A549 (cell line): ENCODE data around the gene CSTF3. TPM values are rescaled to one million over a fixed set of nuclear protein-coding genes. Genes with fewer than 3 reads are reported as not detected.

Source experiments
- ATAC-seq, 2 experiments: fragments of 200-7000 bp in 1 of 2; fragments of >200 bp in 1 of 2; cut with Nextera tagmentation in 1 of 2; cut with Tn5 transposase in 1 of 2; 3 replicates each; pipeline versions ENCODE4 v1.8.0 to v1.9.1; 2018 to 2020; ENCODE audit warnings: mild to moderate bottlenecking in 1 of 2, moderate library complexity in 1 of 2
- CTCF ChIA-PET: fragments of 300-600 bp; sonication (Branson Sonifier 250); formaldehyde crosslinking; extraction: SDS; loops from one replicate; lab custom pipeline; 2021; ENCODE audit warnings: antibody characterized with exemption, inconsistent platforms; lab: Yijun Ruan, JAX
- POLR2A ChIA-PET: fragments of 350-600 bp; formaldehyde crosslinking; extraction: SDS; loops from one replicate; lab custom pipeline; 2021; ENCODE audit warnings: antibody characterized with exemption, inconsistent platforms; lab: Yijun Ruan, JAX
- DNase-seq, 2 experiments: peaks; one replicate each; pipeline versions ENCODE4 v3.0.0 to v3.0.0-alpha.2; 2011 to 2016; ENCODE audit warnings: low read depth in 1 of 2, low spot score in 1 of 2
- FAIRE-seq: peaks from 2 replicates; lab custom pipeline; 2011; peaks lifted over from hg19 to GRCh38; lab: Jason Lieb, UNC
- H3K27ac ChIP-seq, 2 experiments: fragments of >200 bp; sonication (Bioruptor Twin); formaldehyde crosslinking; 3 replicates each; pipeline ENCODE4 v1.5.1; 2016 to 2017
- H3K4me1 ChIP-seq: fragments of >200 bp; sonication (Bioruptor Twin); formaldehyde crosslinking; 3 replicates; pipeline ENCODE4 v1.6.1; 2016
- H3K4me2 ChIP-seq: fragments of >200 bp; sonication (Bioruptor Twin); formaldehyde crosslinking; 3 replicates; pipeline ENCODE4 v1.6.1; 2016
- H3K4me3 ChIP-seq: fragments of >200 bp; sonication (Bioruptor Twin); formaldehyde crosslinking; 3 replicates; pipeline ENCODE4 v1.5.1; 2016
- H3K9me3 ChIP-seq: fragments of >200 bp; sonication (Bioruptor Twin); formaldehyde crosslinking; 3 replicates; pipeline ENCODE4 v1.6.1; 2016
- CBX2 ChIP-seq: fragments of 200-600 bp; sonication (generic); IDR thresholded peaks from 2 replicates; pipeline ENCODE4 v1.6.1; 2016; ENCODE audit warnings: low read depth, mild to moderate bottlenecking, borderline replicate concordance
- CEBPB ChIP-seq, 2 experiments: fragments of >200 bp in 1 of 2; sonication (Bioruptor Twin) in 1 of 2; formaldehyde crosslinking in 1 of 2; IDR thresholded peaks; 2 replicates each; pipeline ENCODE4 v1.6.1; 2012 to 2016
- CHD4 ChIP-seq: fragments of 200-600 bp; sonication (generic); IDR thresholded peaks from 2 replicates; pipeline ENCODE4 v1.6.1; 2016; ENCODE audit warnings: antibody characterized with exemption, mild to moderate bottlenecking, borderline replicate concordance
- CTCF ChIP-seq: fragments of >200 bp; sonication (Bioruptor Twin); formaldehyde crosslinking; IDR thresholded peaks from 3 replicates; pipeline ENCODE4 v1.5.1; 2016
- E2F6 ChIP-seq: IDR thresholded peaks from 2 replicates; pipeline ENCODE4 v1.6.1; 2012; ENCODE audit warnings: low read depth, borderline replicate concordance
- ESRRA ChIP-seq: fragments of 150-350 bp; IDR thresholded peaks from 2 replicates; pipeline ENCODE4 v1.6.1; 2014; ENCODE audit warnings: mild to moderate bottlenecking, low read length, borderline replicate concordance
- FOSL2 ChIP-seq, 2 experiments: fragments of 450-650 bp in 1 of 2; fragments of >200 bp in 1 of 2; sonication (Bioruptor Twin) in 1 of 2; formaldehyde crosslinking; IDR thresholded peaks; 2 replicates each; pipeline versions ENCODE4 v1.5.0 to v1.6.1; 2016 to 2020; ENCODE audit warnings: mild to moderate bottlenecking in 1 of 2, moderate library complexity in 1 of 2
- HEYL ChIP-seq: fragments of 250-450 bp; sonication (Bioruptor Pico); IDR thresholded peaks from 2 replicates; pipeline ENCODE4 v1.8.0; 2021; ENCODE audit warnings: mild to moderate bottlenecking, moderate library complexity
- KDM1A ChIP-seq: fragments of 200-600 bp; sonication (generic); IDR thresholded peaks from 2 replicates; pipeline ENCODE4 v1.6.1; 2016; ENCODE audit warnings: low read depth, mild to moderate bottlenecking
- MAX ChIP-seq: IDR thresholded peaks from 2 replicates; pipeline ENCODE4 v1.6.1; 2012
- MAZ ChIP-seq: fragments of 150-350 bp; IDR thresholded peaks from 2 replicates; pipeline ENCODE4 v1.6.1; 2014; ENCODE audit warnings: antibody characterized with exemption, low read depth, low read length, borderline replicate concordance
- RARB ChIP-seq: fragments of 250-450 bp; sonication (Bioruptor Pico); IDR thresholded peaks from 2 replicates; pipeline ENCODE4 v1.8.0; 2021; ENCODE audit warnings: mild to moderate bottlenecking, moderate library complexity
- ZNF302 ChIP-seq: fragments of 250-450 bp; sonication (Bioruptor Pico); IDR thresholded peaks from 2 replicates; pipeline ENCODE4 v1.9.0; 2021; ENCODE audit warnings: inconsistent platforms, mild to moderate bottlenecking, moderate library complexity
- WGBS: methylation state at CpG from one replicate; pipeline ENCODE4 v1.1.6; 2017; ENCODE audit errors: missing lambda C conversion rate; 5-methylcytosine and 5-hydroxymethylcytosine counted together
- polyA plus RNA-seq, 4 experiments: library from polyadenylated mRNA; depleted of rRNA in 3 of 4; stranded (reverse); fragments of >200 nt; fragmentation: RNase III in 1 of 4; extraction: RNeasy Plus Mini Kit Qiagen cat#74134 plus additional on column Dnase treatment in 1 of 4; gene quantifications; 2 replicates in 3 of 4; 3 replicates in 1 of 4; pipeline ENCODE4 v1.2.3, GENCODE V29; 2011 to 2017
- TF ChIP-seq, protein P1 (sequence below): fragments of >200 bp; sonication (Bioruptor Twin); formaldehyde crosslinking; IDR thresholded peaks from 2 replicates; pipeline ENCODE4 v1.6.1; 2016
- TF ChIP-seq, protein P2 (sequence below): fragments of 250-450 bp; sonication (Bioruptor Pico); IDR thresholded peaks from 2 replicates; pipeline ENCODE4 v1.5.0; 2020; ENCODE audit warnings: low read depth, mild to moderate bottlenecking, moderate library complexity
- TF ChIP-seq, protein P3 (sequence below): fragments of 200-600 bp; sonication (generic); IDR thresholded peaks from 2 replicates; pipeline ENCODE4 v1.6.1; 2016; ENCODE audit warnings: antibody characterized with exemption, mild to moderate bottlenecking, moderate library complexity
- TF ChIP-seq, protein P4 (sequence below): IDR thresholded peaks from 2 replicates; pipeline ENCODE4 v1.6.1; 2012

CSTF3 gene
- polyA plus RNA-seq, 2 of the 4 experiments (the other 2 are of a cell fraction) = 53.2 to 53.9 TPM

DNA sequence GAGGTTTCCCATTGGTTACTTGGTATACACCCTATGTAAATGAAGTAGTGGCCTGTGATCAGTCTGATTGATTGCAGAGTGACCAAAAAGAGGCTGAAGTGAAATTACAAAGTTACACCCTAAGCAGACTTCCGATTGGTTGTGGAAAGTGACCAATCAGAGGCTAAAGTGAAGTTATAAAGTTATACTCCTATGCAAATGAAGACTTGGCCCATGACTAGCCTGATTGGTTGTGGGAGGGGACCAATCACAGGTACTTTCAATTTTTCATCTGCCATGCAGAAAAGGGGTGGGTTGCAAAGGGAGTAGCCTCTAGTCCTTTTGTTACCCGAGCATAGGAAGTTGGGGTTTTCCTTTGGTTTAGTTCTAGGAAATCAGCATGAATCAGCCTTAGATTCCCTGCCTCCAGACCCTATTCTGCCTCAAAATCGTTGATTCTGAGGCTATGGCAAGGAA lies 18.1 kb upstream of the CSTF3 start:
- no peaks in the 10 kb centered on the region for H3K9me3 ChIP-seq
- CTCF ChIA-PET = no interaction called here
- FAIRE-seq = no peak

More for the DNA sequence above, 18.1 kb upstream of the CSTF3 start:
- no peak for TF ChIP-seq CEBPB (IDR thresholded peaks at IDR 0.05)
- no peak for TF ChIP-seq CHD4
- TF ChIP-seq MAZ = no peak
- TF ChIP-seq RARB (CRISPR knock-in tag) = no peak
- TF ChIP-seq, protein P1, sequence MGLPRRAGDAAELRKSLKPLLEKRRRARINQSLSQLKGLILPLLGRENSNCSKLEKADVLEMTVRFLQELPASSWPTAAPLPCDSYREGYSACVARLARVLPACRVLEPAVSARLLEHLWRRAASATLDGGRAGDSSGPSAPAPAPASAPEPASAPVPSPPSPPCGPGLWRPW = no peak
- no peak for TF ChIP-seq CTCF
- TF ChIP-seq, protein P2, sequence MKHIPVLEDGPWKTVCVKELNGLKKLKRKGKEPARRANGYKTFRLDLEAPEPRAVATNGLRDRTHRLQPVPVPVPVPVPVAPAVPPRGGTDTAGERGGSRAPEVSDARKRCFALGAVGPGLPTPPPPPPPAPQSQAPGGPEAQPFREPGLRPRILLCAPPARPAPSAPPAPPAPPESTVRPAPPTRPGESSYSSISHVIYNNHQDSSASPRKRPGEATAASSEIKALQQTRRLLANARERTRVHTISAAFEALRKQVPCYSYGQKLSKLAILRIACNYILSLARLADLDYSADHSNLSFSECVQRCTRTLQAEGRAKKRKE (CRISPR knock-in tag) = no peak
- no peak for TF ChIP-seq KDM1A
- TF ChIP-seq, protein P3, sequence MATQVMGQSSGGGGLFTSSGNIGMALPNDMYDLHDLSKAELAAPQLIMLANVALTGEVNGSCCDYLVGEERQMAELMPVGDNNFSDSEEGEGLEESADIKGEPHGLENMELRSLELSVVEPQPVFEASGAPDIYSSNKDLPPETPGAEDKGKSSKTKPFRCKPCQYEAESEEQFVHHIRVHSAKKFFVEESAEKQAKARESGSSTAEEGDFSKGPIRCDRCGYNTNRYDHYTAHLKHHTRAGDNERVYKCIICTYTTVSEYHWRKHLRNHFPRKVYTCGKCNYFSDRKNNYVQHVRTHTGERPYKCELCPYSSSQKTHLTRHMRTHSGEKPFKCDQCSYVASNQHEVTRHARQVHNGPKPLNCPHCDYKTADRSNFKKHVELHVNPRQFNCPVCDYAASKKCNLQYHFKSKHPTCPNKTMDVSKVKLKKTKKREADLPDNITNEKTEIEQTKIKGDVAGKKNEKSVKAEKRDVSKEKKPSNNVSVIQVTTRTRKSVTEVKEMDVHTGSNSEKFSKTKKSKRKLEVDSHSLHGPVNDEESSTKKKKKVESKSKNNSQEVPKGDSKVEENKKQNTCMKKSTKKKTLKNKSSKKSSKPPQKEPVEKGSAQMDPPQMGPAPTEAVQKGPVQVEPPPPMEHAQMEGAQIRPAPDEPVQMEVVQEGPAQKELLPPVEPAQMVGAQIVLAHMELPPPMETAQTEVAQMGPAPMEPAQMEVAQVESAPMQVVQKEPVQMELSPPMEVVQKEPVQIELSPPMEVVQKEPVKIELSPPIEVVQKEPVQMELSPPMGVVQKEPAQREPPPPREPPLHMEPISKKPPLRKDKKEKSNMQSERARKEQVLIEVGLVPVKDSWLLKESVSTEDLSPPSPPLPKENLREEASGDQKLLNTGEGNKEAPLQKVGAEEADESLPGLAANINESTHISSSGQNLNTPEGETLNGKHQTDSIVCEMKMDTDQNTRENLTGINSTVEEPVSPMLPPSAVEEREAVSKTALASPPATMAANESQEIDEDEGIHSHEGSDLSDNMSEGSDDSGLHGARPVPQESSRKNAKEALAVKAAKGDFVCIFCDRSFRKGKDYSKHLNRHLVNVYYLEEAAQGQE = no peak
- no peak for TF ChIP-seq ZNF302
- TF ChIP-seq HEYL = no peak
- no peak for TF ChIP-seq ESRRA
- TF ChIP-seq MAX = no peak
- TF ChIP-seq FOSL2 (IDR thresholded peaks at IDR 0.05) = no peak
- no peak for TF ChIP-seq FOSL2 (CRISPR knock-in tag; IDR thresholded peaks at IDR 0.05)
- TF ChIP-seq CBX2 = no peak
- TF ChIP-seq, protein P4, sequence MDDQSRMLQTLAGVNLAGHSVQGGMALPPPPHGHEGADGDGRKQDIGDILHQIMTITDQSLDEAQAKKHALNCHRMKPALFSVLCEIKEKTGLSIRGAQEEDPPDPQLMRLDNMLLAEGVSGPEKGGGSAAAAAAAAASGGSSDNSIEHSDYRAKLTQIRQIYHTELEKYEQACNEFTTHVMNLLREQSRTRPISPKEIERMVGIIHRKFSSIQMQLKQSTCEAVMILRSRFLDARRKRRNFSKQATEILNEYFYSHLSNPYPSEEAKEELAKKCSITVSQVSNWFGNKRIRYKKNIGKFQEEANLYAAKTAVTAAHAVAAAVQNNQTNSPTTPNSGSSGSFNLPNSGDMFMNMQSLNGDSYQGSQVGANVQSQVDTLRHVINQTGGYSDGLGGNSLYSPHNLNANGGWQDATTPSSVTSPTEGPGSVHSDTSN = no peak
- no peak for TF ChIP-seq E2F6
- POLR2A ChIA-PET = no interaction called here
- no peak for DNase-seq
- H3K4me2 ChIP-seq = no peak overlapping the region
- no peak overlapping the region for H3K27ac ChIP-seq
- no peak overlapping the region for H3K4me3 ChIP-seq
- no peak for ATAC-seq
- H3K4me1 ChIP-seq = peaks cover 12% of the 10 kb centered on the region
- WGBS = 50% methylated on average over 3 of the region's 3 CpGs
